Esophagus muscularis mucosa (tissue), 4 donors: ENCODE results near the gene EPM2A.

Experiments
- CTCF ChIP-seq, 3 experiments: fragments of 200-600 bp in 2 of 3; fragments of 450-650 bp in 1 of 3; sonication (generic) in 2 of 3; IDR thresholded peaks; one replicate each; pipeline ENCODE4 v1.5.1; 2017 to 2019; ENCODE audit warnings: antibody characterized with exemption in 3 of 3, mild to moderate bottlenecking in 2 of 3, moderate library complexity in 1 of 3
- EP300 ChIP-seq: sonication (generic); formaldehyde crosslinking; IDR thresholded peaks from one replicate; pipeline ENCODE4 v1.6.1; 2017; ENCODE audit warnings: antibody characterized with exemption
- POLR2A ChIP-seq: fragments of 450-650 bp; IDR thresholded peaks from one replicate; pipeline ENCODE4 v1.6.1; 2017; ENCODE audit warnings: antibody characterized with exemption, moderate library complexity, mild to moderate bottlenecking, low read depth

- TF ChIP-seq CTCF (IDR thresholded peaks at IDR 0.05): no peak
- no peak for TF ChIP-seq EP300
- no peak for TF ChIP-seq POLR2A
Measured at GRCh38 chr6:145685932-145686331, 49.4 kb downstream of the EPM2A start.
